Fibroblast of lung (primary cell): ENCODE results near the gene FGF2.

Experiments used
- EZH2 ChIP-seq: IDR thresholded peaks from 2 replicates; pipeline ENCODE4 v1.5.1; 2012; ENCODE audit warnings: low read length, control low read depth, mild to moderate bottlenecking; ENCODE audit errors: missing control alignments
- TF ChIP-seq, protein P1 (sequence below), 2 donors: IDR thresholded peaks in 1 of 2; conservative IDR thresholded peaks in 1 of 2; 1 replicate in 1 of 2; 2 replicates in 1 of 2; pipeline ENCODE4 v1.5.1; 2011 to 2012; ENCODE audit warnings: low read length in 2 of 2, control low read depth in 1 of 2, inconsistent platforms in 1 of 2, low read depth in 1 of 2, mild to moderate bottlenecking in 1 of 2

DNA sequence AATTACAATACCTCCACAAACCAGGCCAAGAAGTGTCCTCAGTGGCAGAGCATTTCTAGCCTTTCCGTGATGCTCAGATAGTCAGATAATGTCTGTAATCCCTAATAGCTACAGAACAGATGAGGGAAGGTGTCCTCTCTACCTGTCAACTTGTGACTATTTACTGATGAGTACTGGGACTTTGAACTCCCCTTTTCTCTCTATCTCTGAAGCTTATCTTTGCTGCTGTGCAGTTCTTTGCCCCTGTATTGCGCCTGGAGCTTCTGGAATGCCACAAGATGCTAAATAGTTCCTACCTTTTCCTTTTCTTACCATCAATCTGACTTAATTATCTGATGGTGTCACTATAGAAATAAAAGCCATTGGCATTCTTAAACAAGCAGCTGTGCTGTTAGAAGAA is 30.5 kb downstream of the FGF2 start:
- TF ChIP-seq, protein P1, sequence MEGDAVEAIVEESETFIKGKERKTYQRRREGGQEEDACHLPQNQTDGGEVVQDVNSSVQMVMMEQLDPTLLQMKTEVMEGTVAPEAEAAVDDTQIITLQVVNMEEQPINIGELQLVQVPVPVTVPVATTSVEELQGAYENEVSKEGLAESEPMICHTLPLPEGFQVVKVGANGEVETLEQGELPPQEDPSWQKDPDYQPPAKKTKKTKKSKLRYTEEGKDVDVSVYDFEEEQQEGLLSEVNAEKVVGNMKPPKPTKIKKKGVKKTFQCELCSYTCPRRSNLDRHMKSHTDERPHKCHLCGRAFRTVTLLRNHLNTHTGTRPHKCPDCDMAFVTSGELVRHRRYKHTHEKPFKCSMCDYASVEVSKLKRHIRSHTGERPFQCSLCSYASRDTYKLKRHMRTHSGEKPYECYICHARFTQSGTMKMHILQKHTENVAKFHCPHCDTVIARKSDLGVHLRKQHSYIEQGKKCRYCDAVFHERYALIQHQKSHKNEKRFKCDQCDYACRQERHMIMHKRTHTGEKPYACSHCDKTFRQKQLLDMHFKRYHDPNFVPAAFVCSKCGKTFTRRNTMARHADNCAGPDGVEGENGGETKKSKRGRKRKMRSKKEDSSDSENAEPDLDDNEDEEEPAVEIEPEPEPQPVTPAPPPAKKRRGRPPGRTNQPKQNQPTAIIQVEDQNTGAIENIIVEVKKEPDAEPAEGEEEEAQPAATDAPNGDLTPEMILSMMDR (conservative IDR thresholded peaks at IDR 0.05 in 1 of 2, IDR thresholded peaks at IDR 0.05 in 1 of 2; ENCODE audit: low read depth in 1 of 2, low read length in 2 of 2), result no peak
- TF ChIP-seq EZH2, result no peak
